Brain microvascular endothelial cell (primary cell): ENCODE data around the gene PARL.

ENCODE experiments used
- DNase-seq: peaks from one replicate; pipeline ENCODE4 v3.0.0-alpha.2; 2020
- H3K27ac ChIP-seq: fragments of 250-450 bp; sonication (Bioruptor Pico); 2 replicates; pipeline ENCODE4 v1.5.1; 2020; ENCODE audit warnings: mild to moderate bottlenecking, moderate library complexity
- H3K27me3 ChIP-seq: fragments of 250-450 bp; sonication (Bioruptor Pico); replicated peaks from 2 replicates; pipeline ENCODE4 v1.5.1; 2020; ENCODE audit warnings: mild to moderate bottlenecking
- H3K36me3 ChIP-seq: fragments of 250-450 bp; sonication (Bioruptor Pico); replicated peaks from 2 replicates; pipeline ENCODE4 v1.5.1; 2020; ENCODE audit warnings: mild to moderate bottlenecking
- H3K4me3 ChIP-seq: 2 replicates; pipeline ENCODE4 v1.5.1; 2011; ENCODE audit warnings: low read depth, mild to moderate bottlenecking, control low read depth, low read length, moderate library complexity
- CTCF ChIP-seq: IDR thresholded peaks from 2 replicates; pipeline ENCODE4 v1.5.1; 2011; ENCODE audit warnings: low read depth, mild to moderate bottlenecking, moderate library complexity, low read length, control low read depth, inconsistent platforms; ENCODE audit errors: missing control alignments
- in situ Hi-C: cut with HindIII; loops from 2 replicates; pipeline ENCODE4 v1.10.0; 2017; ENCODE audit warnings: low sequenced_read_pairs, low pct_ligation_motif_present

Gene PARL

DNA sequence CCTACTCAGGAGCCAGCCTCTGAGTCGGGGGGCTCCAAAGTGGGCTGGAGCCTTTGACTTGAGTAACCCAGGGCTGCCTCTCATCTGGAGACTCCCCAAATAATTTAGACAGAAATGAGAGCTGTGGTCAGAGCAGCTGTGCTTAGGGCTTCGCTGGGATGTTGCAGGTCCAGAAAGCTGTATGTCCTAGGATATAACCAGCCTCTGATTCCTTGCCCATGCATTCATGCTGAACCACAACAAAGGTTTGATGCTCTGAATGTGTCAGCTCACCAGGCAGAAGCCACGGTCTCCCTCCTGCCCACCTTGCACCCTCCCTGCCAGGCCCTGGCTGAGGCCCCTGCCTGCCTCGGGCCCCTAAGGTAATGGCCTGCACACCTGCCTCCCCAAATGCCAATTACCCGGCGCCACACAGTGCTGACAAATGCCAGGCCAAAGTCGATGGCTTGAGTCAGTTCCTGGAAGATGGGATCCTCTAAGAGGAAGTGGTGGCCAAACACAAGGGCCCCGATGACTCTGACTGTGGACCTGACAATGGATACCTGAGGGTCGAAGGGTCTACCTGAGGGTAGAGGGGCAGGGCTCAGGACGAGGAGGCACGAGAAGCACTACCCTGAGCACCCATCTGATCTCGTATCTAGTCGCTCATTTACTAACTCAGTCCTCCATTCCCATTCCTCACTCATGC lies 21.7 kb upstream of the PARL start:
- no peak for TF ChIP-seq CTCF
- in situ Hi-C loops, result no loop called here
- no peak overlapping the region for H3K4me3 ChIP-seq
- no peaks in the 10 kb centered on the region for H3K36me3 ChIP-seq
- H3K27me3 ChIP-seq, result no peaks in the 10 kb centered on the region
- DNase-seq, result no peak
- H3K27ac ChIP-seq, result no peak overlapping the region

DNA sequence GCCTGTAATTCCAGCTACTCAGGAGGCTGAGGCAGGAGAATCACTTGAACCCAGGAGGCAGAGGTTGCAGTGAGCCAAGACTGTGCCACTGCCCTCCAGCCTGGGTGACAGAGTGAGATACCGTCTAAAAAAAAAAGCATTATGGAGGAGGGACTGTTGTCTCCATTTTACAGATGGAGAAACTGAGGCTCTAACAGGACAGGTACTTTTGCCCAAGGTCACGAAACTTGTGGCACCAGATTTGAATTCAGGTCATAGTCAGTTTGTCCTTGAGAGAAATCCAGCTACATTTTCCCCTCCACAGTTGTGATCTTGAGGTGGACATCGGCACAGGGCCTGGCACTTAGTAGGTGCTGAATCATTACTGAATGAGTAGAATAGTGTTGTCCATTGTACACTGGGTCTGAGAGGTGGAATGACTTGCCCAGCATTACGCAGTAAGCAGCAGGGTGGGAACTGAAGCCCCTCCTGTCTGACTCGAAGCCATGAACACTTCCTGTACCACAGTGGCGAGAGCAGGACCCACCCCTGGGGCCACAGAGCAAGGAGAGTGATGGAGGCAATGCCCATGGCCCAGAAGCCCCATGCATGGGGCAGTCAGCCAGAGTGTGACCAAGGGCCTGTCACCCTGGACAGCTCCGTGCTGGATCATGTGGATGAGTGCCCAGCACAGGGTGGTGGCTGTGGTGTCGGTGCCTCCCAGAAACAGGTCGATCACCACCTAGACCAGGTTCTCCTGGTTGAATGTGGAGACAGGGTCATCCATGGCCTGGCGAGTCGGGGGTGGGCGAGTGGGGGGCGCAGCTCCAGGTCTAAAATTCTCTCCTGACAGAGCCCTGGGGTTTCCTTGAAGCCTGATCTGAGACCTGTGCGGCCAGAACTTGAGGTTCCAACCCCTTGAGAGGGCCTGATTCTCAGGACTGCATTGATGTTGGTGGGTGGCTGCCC lies 20.4 kb upstream of the PARL start:
- no peak for TF ChIP-seq CTCF
- in situ Hi-C loops, result no loop called here

GRCh38 chr3:183898028-183898431 lies 13.3 kb upstream of the PARL start:
- DNase-seq, result no peak
- in situ Hi-C loops, result no loop called here

More for the DNA sequence above, 20.4 kb upstream of the PARL start:
- Histone ChIP-seq H3K4me3 (no peak overlapping the region), H3K27ac (no peak overlapping the region), H3K27me3 (no peaks in the 10 kb centered on the region), H3K36me3 (no peaks in the 10 kb centered on the region)
- DNase-seq, result no peak

DNA sequence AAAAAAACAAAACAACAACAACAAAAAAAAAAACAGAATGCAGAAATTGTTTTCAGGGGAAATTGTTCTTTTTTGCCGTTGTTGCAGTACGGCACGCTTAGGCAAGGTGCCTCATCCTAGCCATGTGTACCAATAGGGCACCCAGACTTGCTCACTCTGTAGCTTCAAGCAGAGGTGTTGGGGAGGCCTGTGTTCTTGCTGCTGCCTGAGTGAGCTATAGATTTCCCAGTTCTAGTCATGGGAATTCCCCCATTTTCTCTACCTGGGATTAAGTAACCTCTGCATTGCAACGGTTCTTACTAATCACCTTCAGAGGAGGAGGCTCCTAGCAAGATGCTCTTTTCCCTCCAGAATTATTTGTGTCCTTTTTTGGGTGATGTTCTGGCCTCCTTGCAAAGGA lies 12.9 kb upstream of the PARL start:
- Histone ChIP-seq H3K27ac (no peak overlapping the region), H3K27me3 (no peaks in the 10 kb centered on the region), H3K4me3 (no peak overlapping the region), H3K36me3 (no peaks in the 10 kb centered on the region)
- no peak for DNase-seq
- in situ Hi-C loops, result no loop called here
- TF ChIP-seq CTCF, result no peak

More at GRCh38 chr3:183898028-183898431, 13.3 kb upstream of the PARL start:
- no peaks in the 10 kb centered on the region for H3K36me3 ChIP-seq
- no peak overlapping the region for H3K4me3 ChIP-seq
- no peak for TF ChIP-seq CTCF
- no peaks in the 10 kb centered on the region for H3K27me3 ChIP-seq
- H3K27ac ChIP-seq, result no peak overlapping the region

DNA sequence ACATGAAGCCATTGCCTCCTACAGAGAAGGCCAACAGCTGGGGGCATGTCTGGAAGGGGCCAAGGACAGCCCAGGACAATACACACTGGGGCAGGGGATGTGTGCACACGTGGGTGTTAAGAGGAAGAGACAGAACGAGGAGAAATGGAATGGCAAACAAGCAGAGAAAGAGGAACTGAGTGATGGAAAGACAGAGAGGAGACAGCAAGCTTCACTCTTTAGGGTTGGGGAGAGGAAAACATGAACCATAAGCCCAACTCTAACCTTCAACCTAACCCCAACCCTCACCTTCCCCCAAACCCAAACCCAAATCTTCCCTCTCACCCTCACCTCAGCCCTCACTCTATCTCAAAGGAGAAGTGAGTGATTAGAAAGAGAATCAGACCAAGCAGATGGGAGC lies 11.9 kb upstream of the PARL start:
- DNase-seq, result no peak
- no peaks in the 10 kb centered on the region for H3K36me3 ChIP-seq
- in situ Hi-C loops, result no loop called here
- H3K27ac ChIP-seq, result no peak overlapping the region
- no peaks in the 10 kb centered on the region for H3K27me3 ChIP-seq
- TF ChIP-seq CTCF, result no peak
- H3K4me3 ChIP-seq, result no peak overlapping the region
